Fibroblast of mammary gland (primary cell): Measurements from ENCODE around the gene PDE4B.

ENCODE experiments used
- DNase-seq: peaks from one replicate; pipeline ENCODE4 v3.0.0-alpha.2; 2010; ENCODE audit warnings: low read depth
- H3K4me3 ChIP-seq: 2 replicates; pipeline ENCODE4 v1.5.1; 2011; ENCODE audit warnings: low read depth, mild to moderate bottlenecking, low read length, moderate library complexity; ENCODE audit not compliant: control insufficient read depth
- CTCF ChIP-seq: conservative IDR thresholded peaks from 2 replicates; pipeline ENCODE4 v1.5.1; 2011; ENCODE audit warnings: low read depth, low read length, inconsistent platforms; ENCODE audit not compliant: control insufficient read depth, insufficient read depth

Gene PDE4B

GRCh38 chr1:66349242-66349641, 556.5 kb downstream of the PDE4B start:
- TF ChIP-seq CTCF: no peak
- DNase-seq: peak; percentile 44
- no peak overlapping the region for H3K4me3 ChIP-seq

GRCh38 chr1:66350001-66350547, 557.4 kb downstream of the PDE4B start:
- no peak for DNase-seq
- no peak for TF ChIP-seq CTCF
- no peak overlapping the region for H3K4me3 ChIP-seq

- H3K4me3 ChIP-seq: no peak overlapping the region
- DNase-seq: no peak
- TF ChIP-seq CTCF: no peak
These were observed 558.8 kb downstream of the PDE4B start for GRCh38 chr1:66351478-66351877.

GRCh38 chr1:66351913-66352312, 559.2 kb downstream of the PDE4B start:
- no peak for TF ChIP-seq CTCF
- H3K4me3 ChIP-seq: no peak overlapping the region
- DNase-seq: no peak

GRCh38 chr1:66352792-66353191, 560.1 kb downstream of the PDE4B start:
- no peak for TF ChIP-seq CTCF
- H3K4me3 ChIP-seq: no peak overlapping the region
- DNase-seq: no peak

GRCh38 chr1:66353257-66353656, 560.6 kb downstream of the PDE4B start:
- no peak overlapping the region for H3K4me3 ChIP-seq
- no peak for TF ChIP-seq CTCF
- DNase-seq: no peak
